ENCODE data around the gene CTNNA2.

CTNNA2 gene

DNA sequence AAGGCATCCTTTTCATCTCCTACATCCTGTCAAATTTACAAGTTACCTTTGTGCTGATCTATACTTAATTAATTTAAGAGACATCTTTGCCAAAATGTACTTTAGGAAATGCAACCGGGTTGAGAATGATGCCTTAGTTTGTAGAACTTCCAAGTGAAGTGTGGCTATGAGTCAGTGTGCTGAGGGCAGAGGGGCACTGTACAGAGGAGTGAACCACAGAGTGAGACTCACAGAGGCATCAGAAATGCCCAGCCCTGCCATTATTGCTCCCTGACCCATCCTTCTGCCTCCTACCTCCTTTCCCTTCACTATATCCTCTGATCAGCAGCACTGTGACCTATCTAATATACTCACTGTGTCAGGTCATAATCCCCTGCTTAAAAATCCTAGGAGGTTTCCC lies 471.6 kb downstream of the CTNNA2 start:
- no peak for DNase-seq (ENCODE audit: low read depth)

- no peak for DNase-seq (ENCODE audit: low read depth)
Measured at GRCh38 chr2:79985145-79985544, 472.3 kb downstream of the CTNNA2 start.

DNA sequence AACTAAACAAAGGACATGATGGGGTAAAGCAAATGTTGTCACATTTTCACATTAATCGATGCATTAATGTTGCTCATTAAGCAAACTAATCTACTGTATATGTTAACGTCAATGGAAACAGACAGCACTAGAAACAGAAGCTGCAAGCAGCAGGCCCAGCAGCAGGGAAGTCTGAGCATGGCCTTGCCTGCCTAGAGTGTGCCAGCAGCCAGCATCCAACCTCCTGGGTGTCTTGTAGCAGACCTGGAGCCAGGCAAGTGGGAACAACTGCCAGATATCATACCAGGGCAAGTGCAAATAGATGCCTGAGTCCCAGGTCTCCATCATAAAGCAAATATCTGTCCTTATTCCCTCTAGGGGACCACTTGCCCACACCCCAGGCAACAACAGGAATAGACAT lies 472.7 kb downstream of the CTNNA2 start:
- DNase-seq (ENCODE audit: low read depth), result no peak

GRCh38 chr2:79993144-79993543 lies 480.3 kb downstream of the CTNNA2 start:
- no peak for DNase-seq (ENCODE audit: low read depth)

- no peak for DNase-seq (ENCODE audit: low read depth)
Measured at GRCh38 chr2:79994161-79994560, 481.3 kb downstream of the CTNNA2 start.

DNA sequence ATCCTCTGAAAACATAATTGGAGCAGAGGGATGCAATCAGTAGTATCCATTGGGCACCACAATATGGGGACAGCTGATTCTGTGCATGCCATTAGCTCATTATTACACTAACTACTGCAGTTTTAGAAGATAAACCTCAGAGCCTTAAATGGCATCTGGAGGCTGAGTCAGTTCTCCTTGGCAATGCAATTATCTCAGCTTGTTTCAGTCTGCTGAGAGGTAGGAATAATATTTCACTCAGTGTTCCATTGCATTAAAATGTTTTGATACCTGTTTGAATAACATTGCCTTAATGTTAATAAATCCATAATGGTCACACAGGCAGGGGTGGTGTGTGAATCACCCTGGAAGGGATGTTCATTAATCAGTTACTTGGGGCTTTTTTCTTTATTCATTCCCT lies 482.1 kb downstream of the CTNNA2 start:
- DNase-seq (ENCODE audit: low read depth), result no peak

GRCh38 chr2:79996709-79997108 lies 483.9 kb downstream of the CTNNA2 start:
- DNase-seq (ENCODE audit: low read depth), result no peak

GRCh38 chr2:80001701-80002101 lies 488.9 kb downstream of the CTNNA2 start:
- DNase-seq (ENCODE audit: low read depth), result no peak

DNA sequence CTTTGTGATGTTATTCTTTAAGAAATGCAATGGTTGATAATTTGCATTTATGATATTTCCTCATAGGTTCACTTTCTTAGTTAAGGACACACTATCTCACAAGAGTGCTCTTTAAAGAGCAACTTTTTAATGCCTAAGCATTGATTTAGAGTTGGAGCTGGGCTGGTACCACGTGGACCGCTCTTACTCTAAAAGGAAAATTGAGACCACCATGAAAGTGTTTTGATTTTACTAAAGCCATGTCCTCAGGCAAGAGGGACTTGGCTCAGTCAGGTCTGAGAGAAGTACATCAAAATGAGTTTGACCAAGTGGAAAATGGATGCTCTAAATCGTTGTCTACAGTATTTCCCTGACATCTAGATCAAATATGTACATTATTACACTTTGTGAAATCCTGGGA lies 489.3 kb downstream of the CTNNA2 start:
- DNase-seq (ENCODE audit: low read depth), result no peak

GRCh38 chr2:80002568-80003157 lies 489.8 kb downstream of the CTNNA2 start:
- no peak for DNase-seq (ENCODE audit: low read depth)

DNA sequence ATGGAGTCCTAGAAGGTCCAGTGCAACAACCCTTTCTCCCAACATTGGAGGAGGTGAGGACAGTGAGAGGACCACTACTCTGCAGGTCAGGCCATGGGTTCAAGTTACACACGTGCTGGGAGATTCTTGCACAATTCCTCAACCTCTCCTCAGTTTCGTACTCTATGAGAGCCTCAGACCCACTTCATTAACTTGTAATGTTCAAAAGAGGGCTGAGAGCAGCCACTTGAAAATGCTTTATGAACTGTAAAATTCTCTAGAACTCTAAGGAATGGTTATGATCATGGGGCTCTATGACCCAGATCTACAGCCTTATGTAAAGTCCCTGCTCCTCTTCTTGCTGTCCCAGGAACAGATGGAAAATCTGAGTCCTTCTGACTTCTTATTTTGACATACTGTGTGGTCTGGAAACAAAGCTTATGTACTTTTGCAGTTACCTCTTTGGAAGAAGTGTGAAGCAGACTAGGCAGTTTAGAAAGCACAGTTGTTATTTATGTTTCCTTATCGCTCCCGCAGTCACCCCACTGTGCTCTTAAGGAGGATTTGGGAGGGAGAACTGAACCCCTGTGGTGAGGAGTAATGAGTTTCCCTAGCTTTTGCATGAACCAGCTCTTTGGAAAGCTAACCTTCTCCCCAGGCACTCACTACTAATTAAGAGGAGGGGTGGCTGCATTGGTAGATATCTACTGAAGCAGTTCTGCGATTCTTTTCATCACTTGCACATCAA lies 495.1 kb downstream of the CTNNA2 start:
- DNase-seq (ENCODE audit: low read depth), result no peak

GRCh38 chr2:80008596-80008995 lies 495.7 kb downstream of the CTNNA2 start:
- DNase-seq (ENCODE audit: low read depth), result no peak

- DNase-seq (ENCODE audit: low read depth), result no peak
Measured at GRCh38 chr2:80009211-80009610, 496.4 kb downstream of the CTNNA2 start.

DNA sequence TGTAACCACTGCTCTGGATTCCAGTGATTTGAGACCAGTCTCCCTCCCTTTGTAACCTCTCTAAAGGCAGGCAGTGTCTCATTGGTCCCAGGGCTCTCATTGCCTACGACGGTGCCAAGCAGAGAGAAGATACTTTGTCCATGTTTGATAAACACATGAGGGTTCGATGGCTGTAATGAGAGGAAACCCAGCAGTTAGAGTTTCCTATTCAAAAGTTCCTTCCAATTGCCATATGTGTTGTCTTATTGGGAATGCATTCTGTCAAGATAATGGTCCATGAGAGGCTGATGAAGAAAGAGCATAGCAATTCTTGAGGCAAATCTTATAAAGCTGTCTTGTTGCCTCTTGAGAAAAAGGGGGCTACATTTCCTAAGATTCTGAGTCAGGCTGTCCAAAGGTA lies 499.2 kb downstream of the CTNNA2 start:
- DNase-seq (ENCODE audit: low read depth), result no peak

DNA sequence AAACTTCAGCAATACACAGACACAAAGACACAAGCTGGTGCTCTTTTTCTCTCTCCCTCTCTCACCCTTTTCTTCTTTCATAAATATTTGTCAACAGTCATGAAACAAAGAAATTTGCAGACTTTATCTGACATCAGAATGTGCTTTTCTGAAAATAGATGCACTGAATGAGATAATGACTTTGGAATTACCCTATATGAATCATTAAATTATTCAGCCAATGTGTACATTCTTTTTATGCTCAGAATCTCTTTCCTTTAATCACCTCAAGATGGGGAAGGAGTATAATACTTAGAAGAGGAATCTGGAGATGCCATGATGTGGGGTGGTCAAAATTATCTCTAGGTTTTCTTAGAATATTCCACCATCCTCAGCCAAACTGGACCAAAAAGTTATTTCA lies 501.8 kb downstream of the CTNNA2 start:
- no peak for DNase-seq (ENCODE audit: low read depth)

- DNase-seq (ENCODE audit: low read depth), result no peak
Measured at GRCh38 chr2:80016171-80016570, 503.3 kb downstream of the CTNNA2 start.

- no peak for DNase-seq (ENCODE audit: low read depth)
Measured at GRCh38 chr2:80019571-80020460, 507.0 kb downstream of the CTNNA2 start.

DNA sequence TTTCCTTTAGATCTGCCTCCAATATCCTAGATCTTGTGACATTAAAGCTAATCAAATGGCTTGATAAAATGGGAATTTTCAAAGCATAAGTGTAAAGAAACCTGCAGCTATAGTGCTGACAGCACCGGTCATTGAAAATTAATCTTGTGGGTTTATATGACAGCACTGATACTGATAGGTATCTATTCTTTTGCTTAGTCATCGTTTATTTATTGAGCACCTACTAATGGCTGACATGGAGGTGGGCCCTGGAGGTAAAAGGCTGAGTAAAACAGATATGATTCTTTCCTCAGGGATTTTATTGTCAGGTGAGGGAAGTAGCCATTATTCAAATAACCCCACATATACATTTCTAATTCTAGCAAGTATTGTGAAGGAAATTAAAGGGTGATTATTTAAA lies 509.2 kb downstream of the CTNNA2 start:
- no peak for DNase-seq (ENCODE audit: low read depth)

GRCh38 chr2:80026040-80026729 lies 513.3 kb downstream of the CTNNA2 start:
- no peak for DNase-seq (ENCODE audit: low read depth)

GRCh38 chr2:80028051-80028450 lies 515.2 kb downstream of the CTNNA2 start:
- no peak for DNase-seq (ENCODE audit: low read depth)

DNA sequence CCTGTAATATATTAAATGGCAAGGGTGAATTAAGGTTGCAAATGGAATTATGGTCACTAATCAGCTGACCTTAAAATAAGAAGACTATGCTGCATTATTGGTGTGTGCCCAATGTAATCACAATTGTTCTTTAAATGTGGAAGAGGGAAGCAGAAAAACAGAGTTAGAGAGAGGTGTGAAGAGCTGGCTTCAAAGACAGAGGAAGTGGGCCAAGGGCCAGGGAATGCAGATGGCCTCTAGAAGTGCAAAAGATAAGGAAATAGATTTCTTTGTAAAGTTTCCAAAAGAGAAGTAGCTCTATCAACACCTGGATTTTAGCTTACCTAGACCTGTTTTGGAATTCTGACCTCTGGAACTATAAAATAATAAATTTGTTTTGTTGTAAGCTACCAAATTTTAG lies 515.7 kb downstream of the CTNNA2 start:
- no peak for DNase-seq (ENCODE audit: low read depth)

GRCh38 chr2:80030135-80030534 lies 517.3 kb downstream of the CTNNA2 start:
- DNase-seq (ENCODE audit: low read depth), result no peak
